Fibroblast of peridontal ligament (primary cell): ENCODE measurements around the gene CRHR1.

Source experiments
- DNase-seq: peaks from one replicate; pipeline ENCODE4 v3.0.0-alpha.2; 2010; ENCODE audit errors: extremely low read depth

The CRHR1 gene

DNA sequence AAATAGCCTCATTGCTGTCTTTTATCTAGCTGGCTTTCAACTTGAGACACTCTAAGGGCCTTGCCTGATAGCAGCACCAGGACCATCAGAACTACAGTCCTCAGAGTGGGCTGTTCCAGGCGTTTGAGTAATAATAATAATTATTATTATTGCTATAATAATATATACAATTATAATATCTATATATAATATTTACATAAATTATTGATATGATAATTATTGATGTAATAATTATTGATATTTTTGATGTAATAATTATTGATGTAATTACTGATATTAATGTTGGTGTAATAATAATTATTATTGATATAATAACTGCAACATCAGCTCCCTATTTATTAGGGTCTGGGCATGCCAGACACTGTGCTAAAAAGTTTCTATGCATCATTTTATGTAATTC lies 25.6 kb upstream of the CRHR1 start:
- DNase-seq: no peak

GRCh38 chr17:45759761-45760160 lies 24.4 kb upstream of the CRHR1 start:
- DNase-seq: no peak

DNA sequence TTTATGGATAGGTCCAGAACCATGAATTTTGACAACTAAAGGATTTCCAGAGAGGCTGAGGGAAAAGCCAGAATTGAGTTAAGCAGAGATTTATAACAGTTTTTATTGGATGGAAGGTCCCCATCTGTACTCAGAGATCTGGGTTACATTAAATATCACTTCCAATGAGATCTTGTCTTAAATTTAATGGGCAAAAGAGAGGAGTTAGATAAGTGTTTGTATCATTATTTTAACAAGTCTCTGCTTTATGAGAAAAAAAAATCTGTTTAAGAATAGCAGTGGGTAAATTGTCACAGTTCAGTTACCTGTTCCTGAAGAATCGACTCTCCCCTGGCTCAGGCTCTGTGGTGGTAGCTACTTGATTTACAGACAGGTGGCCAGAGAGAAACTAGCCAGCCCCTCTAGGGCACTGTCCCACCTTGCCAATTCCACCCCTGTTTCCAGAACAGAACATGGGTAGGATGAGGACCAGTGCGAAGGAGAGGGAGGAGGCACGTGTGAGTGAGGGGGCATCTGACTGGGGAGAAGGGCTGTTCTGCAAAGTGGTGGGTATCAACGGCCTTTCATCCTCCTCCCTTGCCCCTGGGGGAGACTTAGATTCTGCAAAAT lies 22.1 kb upstream of the CRHR1 start:
- DNase-seq: no peak

DNA sequence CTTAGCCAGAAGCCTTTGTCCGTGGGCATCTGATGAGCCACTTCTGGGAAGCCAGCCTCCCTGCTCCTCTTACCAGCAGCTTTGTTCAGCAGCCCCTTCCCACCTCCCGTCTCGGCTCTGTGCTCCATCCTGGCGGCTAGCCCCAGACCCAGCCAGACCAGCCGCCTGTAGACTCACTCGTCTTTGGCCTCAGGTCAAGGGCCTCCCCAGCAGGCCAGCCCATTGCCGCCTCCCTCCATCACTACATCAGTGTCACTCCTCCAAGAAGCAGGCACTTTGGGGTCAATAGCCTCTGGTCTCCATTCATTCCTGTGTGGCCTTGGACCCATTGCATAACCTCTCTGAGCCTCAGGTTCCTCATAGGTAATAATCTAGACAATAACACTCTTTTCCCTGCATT lies 20.9 kb upstream of the CRHR1 start:
- DNase-seq: no peak

- no peak for DNase-seq
Measured at GRCh38 chr17:45764479-45764878, 19.6 kb upstream of the CRHR1 start.

DNA sequence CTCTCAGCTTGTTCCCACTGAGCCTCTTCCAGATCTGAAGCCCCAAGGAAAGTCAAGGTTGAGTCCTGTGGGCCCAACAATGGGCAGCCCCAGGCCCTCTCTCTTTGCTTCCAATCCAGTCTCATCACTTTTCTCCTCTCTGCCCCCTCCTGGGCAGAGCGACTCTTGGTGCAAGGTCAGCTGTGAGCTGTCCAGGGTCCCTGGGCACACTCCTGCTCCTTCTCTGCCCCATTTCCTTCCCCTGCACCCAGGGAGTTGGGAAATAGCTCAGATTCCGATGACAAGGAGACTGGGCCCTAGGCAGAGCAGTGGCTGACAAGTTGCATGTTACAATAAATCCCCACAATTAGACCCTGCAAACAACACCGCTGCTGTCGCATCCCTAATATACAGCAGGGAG lies 16.1 kb upstream of the CRHR1 start:
- DNase-seq: no peak

- no peak for DNase-seq
Measured at GRCh38 chr17:45770632-45771270, 13.4 kb upstream of the CRHR1 start.

GRCh38 chr17:45771271-45771959 lies 12.7 kb upstream of the CRHR1 start:
- no peak for DNase-seq

DNA sequence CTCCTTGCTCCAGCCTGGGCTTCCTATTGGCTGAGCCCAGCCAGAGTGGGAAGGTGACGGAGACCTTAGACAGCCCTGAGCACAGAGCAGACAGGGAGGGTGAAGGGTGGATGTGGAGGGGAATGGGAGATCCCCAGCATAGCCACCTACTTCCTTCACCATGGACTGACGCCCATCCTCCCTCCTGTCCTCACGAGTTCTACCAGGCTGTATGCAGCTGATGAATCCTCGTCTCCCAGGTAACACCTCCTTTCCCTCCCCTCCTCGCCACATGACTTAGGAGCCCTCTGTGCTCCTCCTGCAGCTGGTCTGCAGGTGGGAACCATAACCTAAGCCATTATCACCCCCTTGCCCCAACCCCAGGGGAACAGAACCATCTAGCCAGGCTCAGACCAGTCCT lies 9.0 kb upstream of the CRHR1 start:
- DNase-seq: no peak

- no peak for DNase-seq
Measured at GRCh38 chr17:45775576-45776011, 8.5 kb upstream of the CRHR1 start.

- DNase-seq: no peak
Measured at GRCh38 chr17:45776896-45777295, 7.2 kb upstream of the CRHR1 start.

DNA sequence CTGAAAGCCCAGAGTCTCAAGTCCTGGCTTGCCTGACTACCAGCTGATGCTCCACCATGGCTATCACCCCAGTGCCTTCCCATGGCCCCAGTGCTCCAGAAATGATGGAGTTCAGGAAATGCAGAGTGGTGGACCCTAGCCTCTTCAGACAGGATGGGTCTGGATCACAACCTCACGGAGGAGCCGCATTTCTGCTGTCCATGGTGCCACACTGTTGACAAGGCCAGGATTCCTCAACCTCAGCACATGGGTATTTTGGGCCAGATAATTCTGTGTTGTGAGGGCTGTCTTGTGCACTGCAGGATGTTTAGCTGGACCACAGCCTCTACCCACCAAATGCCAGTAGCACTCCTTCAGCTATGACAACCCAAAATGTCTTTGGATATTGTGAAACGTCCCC lies 6.7 kb upstream of the CRHR1 start:
- no peak for DNase-seq

GRCh38 chr17:45780921-45781320 lies 3.2 kb upstream of the CRHR1 start:
- no peak for DNase-seq

DNA sequence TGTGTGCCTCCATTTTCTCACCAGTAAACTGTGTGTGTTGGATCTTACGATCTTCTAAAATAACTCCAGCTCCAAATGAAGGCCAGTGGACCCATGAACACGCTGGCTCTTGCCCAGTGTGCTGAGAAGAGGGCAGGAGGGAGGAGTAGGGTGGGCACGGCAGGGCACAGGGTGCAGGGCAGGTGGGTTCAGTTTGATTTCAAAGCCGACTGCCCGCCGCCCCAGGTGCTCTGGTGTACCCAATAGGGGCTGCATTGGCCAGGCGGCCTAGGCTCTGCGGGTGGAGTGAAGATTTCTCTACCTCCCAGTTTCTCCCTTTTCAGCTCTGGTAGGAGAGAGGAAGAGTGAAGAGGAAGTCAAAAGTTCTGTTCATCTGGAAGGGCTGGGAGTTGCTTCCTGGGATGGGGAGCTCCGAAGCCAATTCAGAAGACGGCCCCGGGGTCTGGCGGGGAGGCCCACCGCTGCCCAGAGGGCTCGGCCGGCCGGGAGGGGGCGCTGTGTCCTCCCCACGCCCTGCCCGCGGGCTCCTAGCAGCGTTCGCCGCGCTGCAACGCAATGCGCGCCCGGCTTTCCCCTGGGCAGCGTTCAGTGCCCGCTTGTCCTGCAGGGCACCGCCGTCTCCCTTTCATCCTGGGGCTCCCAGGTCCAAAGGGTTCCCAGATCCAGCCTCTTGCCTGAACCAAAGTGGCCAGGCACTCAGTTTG lies 1.1 kb upstream of the CRHR1 start:
- DNase-seq: no peak

DNA sequence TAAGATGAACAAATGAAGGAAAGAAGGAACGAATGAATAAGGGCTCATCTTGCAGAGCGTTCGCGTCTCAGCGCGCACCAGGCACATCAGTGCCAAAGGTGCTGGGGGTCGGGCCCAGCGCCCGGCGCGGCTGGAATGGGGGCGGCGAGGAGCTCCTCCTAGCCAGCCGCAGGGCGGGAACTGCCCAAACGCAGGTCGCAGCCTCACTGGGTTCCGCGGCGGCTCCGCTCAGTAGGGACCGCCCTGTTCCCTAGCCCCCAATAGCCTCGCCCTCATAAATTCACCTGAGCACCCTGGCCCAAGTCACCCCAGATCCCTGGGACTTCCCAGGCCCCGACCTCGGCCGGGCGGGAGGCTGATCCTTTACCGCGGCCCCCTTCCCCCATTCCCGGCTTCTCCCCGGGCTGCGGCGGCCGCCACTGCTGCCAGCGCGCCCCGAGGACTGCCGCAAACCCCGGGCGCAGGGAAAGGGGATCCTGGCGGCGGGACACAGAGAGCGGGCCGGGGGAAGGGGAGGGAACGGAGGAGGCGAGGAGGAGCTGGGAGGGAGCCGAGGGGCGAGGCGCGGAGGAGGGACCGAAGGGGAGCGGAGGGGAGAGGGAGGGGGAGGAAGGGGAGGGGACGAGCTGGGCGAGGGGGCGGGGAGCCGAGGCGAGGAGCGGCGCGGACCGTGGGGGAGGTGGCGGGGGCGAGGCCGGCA lies 377 bp upstream of the CRHR1 start:
- DNase-seq: no peak

DNA sequence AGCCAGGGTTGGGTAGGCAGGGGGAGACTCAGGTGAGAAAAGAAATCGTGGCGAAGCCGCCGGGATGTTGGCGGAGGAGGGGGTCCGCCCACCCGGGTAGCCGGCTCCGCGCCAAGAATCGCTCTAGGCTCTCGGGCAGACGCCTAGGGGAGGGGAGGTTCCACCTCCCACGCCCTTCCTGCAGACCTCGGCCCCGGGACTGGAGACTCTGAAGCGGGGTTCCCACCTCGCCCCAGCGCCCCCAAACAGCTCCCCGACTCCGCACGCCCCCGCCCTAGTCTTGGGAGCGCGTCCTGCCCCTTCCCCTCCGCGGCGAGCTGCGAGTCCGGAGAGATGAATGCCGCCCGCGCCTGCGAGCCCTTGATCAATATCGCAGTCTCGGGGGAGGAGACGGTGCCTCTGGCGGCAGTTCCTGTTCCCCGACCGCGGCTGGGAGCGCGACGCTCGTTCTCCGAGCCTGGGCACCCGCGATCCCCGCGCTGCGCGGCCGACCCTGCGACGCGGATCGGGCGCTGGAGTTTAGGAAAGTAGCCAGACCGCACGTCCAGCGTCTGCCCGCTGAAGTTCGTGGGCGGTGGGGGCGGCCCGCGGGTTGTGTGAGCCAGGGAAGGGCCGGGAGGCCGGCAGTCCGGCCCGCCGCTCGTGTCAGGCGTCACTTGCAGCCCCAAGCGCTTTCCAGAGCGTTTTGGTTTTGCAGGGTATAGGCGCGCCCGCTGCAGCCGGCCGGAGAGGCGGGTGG lies 790 bp downstream of the CRHR1 start:
- no peak for DNase-seq

DNA sequence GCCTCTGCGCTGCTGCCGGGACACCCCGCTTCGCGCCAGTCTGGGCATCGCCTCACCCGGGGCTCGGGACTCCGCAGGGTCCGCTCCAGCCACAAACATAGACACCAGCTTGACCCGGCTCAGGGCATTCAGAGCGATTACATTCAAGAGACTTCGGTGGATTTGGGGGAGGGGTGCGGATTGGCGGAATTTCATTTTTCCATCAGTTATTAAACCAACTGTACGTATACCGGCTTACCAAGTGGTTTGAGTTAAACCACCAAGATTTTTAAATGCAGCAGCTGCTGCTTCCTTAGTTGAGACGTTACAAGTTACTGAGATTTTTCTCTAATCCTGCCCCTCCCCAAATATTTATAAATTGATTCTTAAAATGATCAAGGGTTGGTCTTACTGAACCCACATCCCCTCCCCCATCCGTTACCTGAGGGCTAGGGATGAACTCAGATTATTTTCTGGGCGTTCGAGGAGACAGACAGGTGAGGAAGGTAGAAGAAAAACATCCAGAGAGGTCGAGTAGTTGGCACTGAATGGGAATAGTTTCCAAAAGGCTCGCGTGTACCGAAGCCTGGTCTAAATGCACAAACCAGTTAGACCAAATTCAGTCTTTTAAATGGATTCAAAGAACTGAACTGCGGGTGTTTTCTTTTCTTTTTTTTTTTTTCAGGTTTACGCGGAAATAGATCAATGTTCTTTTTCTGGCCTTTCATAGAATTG lies 1.5 kb downstream of the CRHR1 start:
- no peak for DNase-seq

DNA sequence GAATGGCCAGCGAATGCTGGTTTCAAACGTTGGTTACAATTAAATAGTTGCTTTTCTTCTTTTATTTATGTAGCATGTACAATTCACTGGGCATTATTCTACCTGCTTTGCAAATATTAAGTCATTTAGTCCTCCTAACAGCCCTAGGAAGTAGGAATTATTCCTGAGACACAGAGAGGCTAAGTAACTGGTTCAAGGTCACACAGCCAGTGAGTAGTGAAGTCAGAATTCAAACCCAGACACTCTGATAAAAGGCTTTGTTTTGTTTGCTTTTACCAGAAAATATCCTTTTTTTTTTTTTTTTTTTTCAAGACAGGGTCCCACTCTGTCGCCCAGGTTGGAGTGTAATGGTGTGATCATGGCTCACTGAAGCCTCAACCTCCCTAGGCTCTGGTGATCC lies 2.2 kb downstream of the CRHR1 start:
- DNase-seq: no peak

DNA sequence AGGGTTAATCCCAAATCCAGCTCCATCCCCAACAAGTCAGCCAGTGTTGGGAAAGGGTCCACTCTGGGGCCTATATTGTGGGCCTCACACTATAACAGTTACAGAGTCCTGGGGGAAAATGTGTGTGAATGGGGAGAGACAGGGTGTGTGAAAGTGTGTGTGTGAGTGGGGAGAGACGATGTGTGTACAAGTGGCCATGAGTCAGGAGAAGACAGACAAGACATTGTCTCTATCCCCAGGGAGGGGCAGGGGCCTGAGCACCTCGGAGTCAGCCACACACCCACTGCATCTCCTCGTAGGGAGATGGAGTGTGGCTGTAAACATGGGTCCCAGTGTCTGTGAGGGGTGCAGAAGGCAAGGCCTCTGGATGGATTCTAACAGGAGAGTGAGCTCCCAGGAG lies 2.9 kb downstream of the CRHR1 start:
- DNase-seq: no peak

DNA sequence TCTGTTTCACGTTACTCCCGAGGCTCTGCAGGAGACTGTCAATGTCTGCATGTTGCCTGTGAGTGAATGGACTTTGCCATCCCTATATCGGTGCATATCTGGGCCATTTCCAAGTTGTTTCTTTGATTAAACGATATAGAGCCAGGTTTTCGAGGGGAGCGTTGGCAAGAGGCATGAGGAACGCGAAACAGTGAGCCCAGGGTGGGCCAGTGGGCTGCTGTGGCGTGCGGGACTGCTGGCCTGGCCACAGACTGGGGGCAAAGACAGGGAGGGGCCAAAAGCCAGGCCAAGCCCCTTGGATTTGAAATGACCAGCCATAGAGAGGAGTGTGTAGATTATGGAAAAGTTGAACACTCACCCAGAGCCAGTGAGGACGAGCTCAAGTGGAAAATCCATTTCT lies 3.5 kb downstream of the CRHR1 start:
- no peak for DNase-seq

- DNase-seq: no peak
Measured at GRCh38 chr17:45788057-45788456, 3.9 kb downstream of the CRHR1 start.
